ENCODE results near the gene TAPBPL.
"Not testable (repeated sequence)": the region's sequence is repeated elsewhere in the genome, so short reads cannot be mapped to it uniquely, and the experiment has no call there.

Gene TAPBPL

GRCh38 chr12:6464531-6464930 is 12.7 kb downstream of the TAPBPL start:
- TF ChIP-seq CTCF (IDR thresholded peaks at IDR 0.05; ENCODE audit: insufficient read depth, low read depth, low read length, missing control alignments) = no peak
- DNase-seq (ENCODE audit: low read depth) = no peak
- no peak overlapping the region for H3K4me3 ChIP-seq (ENCODE audit: low read depth, low read length)

GRCh38 chr12:6465467-6466183 is 13.8 kb downstream of the TAPBPL start:
- no peak overlapping the region for H3K4me3 ChIP-seq (ENCODE audit: low read depth, low read length)
- DNase-seq (ENCODE audit: low read depth) = peak; percentile 70
- peak; percentile 92 for TF ChIP-seq CTCF (IDR thresholded peaks at IDR 0.05; ENCODE audit: insufficient read depth, low read depth, low read length, missing control alignments)

DNA sequence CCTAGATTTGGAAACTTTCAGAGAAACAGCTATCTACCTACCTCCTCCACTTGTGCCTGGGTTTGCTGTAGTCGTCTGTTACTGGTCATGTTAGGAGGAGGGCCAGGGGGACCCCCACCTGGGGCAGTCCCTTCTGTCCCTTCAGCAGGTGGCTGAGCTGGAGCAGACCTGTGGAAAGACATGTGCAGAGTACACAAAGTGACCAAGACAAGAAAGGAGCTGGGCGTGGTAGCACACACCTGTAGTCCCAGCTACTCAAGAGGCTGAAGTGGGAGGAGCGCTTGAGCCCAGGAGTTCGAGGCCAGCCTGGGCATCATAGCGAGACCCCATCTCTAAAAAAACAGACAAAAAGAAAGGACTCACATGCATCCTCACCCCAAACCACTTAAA is 14.3 kb downstream of the TAPBPL start:
- TF ChIP-seq CTCF (IDR thresholded peaks at IDR 0.05; ENCODE audit: insufficient read depth, low read depth, low read length, missing control alignments) = no peak
- DNase-seq (ENCODE audit: low read depth) = no peak
- H3K4me3 ChIP-seq (ENCODE audit: low read depth, low read length) = no peak overlapping the region

- not testable (repeated sequence) for H3K4me3 ChIP-seq (ENCODE audit: low read depth, low read length); DNase-seq (ENCODE audit: low read depth)
Measured at GRCh38 chr12:6466751-6467150, 14.9 kb downstream of the TAPBPL start.

GRCh38 chr12:6467571-6468282 is 15.9 kb downstream of the TAPBPL start:
- H3K4me3 ChIP-seq (ENCODE audit: low read depth, low read length); DNase-seq (ENCODE audit: low read depth): not testable (repeated sequence)

GRCh38 chr12:6468283-6468575 is 16.4 kb downstream of the TAPBPL start:
- no peak for DNase-seq (ENCODE audit: low read depth)
- no peak for TF ChIP-seq CTCF (IDR thresholded peaks at IDR 0.05; ENCODE audit: insufficient read depth, low read depth, low read length, missing control alignments)
- H3K4me3 ChIP-seq (ENCODE audit: low read depth, low read length) = peak overlapping the region; percentile 57

- DNase-seq (ENCODE audit: low read depth) = no peak
- peak overlapping the region; percentile 57 for H3K4me3 ChIP-seq (ENCODE audit: low read depth, low read length)
- TF ChIP-seq CTCF (IDR thresholded peaks at IDR 0.05; ENCODE audit: insufficient read depth, low read depth, low read length, missing control alignments) = no peak
Measured at GRCh38 chr12:6469092-6469491, 17.2 kb downstream of the TAPBPL start.

Data from GM12865 (cell line).